Naive thymus-derived CD8-positive, alpha-beta T cell (primary cell): ENCODE data around the gene DIP2A. TPM values are rescaled to one million over a fixed set of nuclear protein-coding genes. Genes with fewer than 3 reads are reported as not detected.
"Not testable (repeated sequence)": the region's sequence is repeated elsewhere in the genome, so short reads cannot be mapped to it uniquely, and the experiment has no call there.

Experiments used
- ATAC-seq, 2 donors: fragments of 150-1000 bp; cut with Tn5 transposase in 1 of 2; sonication (Bioruptor Pico), chemical (Tn5 transposase) in 1 of 2; 1 replicate in 1 of 2; 2 replicates in 1 of 2; pipeline ENCODE4 v1.10.0; 2021; ENCODE audit warnings: mild to moderate bottlenecking in 2 of 2, moderate library complexity in 2 of 2
- POLR2A ChIA-PET: fragments of 350-600 bp; sonication (Branson Sonifier 250); formaldehyde crosslinking; loops from one replicate; lab custom pipeline; 2021; ENCODE audit warnings: antibody characterized with exemption; lab: Charles Lee
- DNase-seq, 10 donors: peaks; one replicate each; pipeline versions ENCODE4 v3.0.0 to v3.0.0-alpha.2; 2020 to 2022
- H3K27ac Mint-ChIP-seq, 10 donors: one replicate each; pipeline ENCODE4 v1.8.0; 2020 to 2022; ENCODE audit warnings: mild to moderate bottlenecking in 10 of 10, mixed read lengths in 10 of 10, moderate library complexity in 4 of 10, inconsistent platforms in 1 of 10
- H3K27me3 Mint-ChIP-seq, 5 donors: one replicate each; pipeline ENCODE4 v1.8.0; 2021 to 2022; ENCODE audit warnings: mixed read lengths in 5 of 5
- H3K36me3 Mint-ChIP-seq, 3 donors: one replicate each; pipeline ENCODE4 v1.8.0; 2020 to 2022; ENCODE audit warnings: mixed read lengths in 3 of 3, mild to moderate bottlenecking in 2 of 3, inconsistent platforms in 1 of 3
- H3K4me1 Mint-ChIP-seq, 4 donors: one replicate each; pipeline ENCODE4 v1.8.0; 2021 to 2022; ENCODE audit warnings: mixed read lengths in 4 of 4
- H3K4me3 Mint-ChIP-seq, 10 donors: one replicate each; pipeline ENCODE4 v1.8.0; 2020 to 2022; ENCODE audit warnings: mild to moderate bottlenecking in 10 of 10, mixed read lengths in 10 of 10, moderate library complexity in 6 of 10, inconsistent platforms in 1 of 10
- H3K9me3 Mint-ChIP-seq, 9 donors: one replicate each; pipeline ENCODE4 v1.8.0; 2020 to 2022; ENCODE audit warnings: mixed read lengths in 9 of 9, mild to moderate bottlenecking in 3 of 9, inconsistent platforms in 1 of 9, moderate library complexity in 1 of 9
- polyA plus RNA-seq, 3 donors: library from polyadenylated mRNA; unstranded; fragments of 300-500 nt; fragmentation: Illumina TruSeq; gene quantifications; one replicate each; pipeline ENCODE4 v1.2.3, GENCODE V29; 2021
- total RNA-seq, 8 experiments: library from RNA in 2 of 8; stranded (reverse) in 2 of 8; gene quantifications; one replicate each; pipeline ENCODE4 v1.2.3 and lab custom pipeline; 2021 to 2026

The DIP2A gene
- total and polyA plus RNA-seq, 5 experiments from 2014 or later: 26.8 to 163 (median 33.6) TPM

DNA sequence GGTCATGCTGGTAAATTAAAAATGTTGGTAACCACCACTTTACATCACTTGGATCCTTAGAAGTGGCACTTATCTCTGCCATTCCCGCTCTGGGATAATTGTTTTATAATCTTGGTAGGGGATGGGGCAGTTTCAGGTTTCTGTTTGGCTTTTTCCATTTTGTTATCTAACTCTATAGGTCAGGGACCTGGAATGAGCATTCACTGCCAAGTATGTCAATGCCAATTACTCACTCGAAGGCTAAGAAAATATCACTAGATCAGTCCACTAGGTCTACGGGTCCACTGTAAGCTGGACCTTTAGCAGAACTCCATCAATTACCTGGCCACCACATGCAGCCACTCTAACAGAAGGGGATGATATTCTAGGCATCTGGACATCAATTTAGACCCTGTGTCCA lies 4.5 kb upstream of the DIP2A start:
- POLR2A ChIA-PET: no interaction called here
- H3K9me3 Mint-ChIP-seq: peaks cover 0 to 1% (median 0%) of the 10 kb centered on the region in 9 donors
- DNase-seq (no peak), ATAC-seq (no peak)
- no peak overlapping the region for H3K27ac Mint-ChIP-seq
- H3K4me1 Mint-ChIP-seq: peaks cover 13 to 69% (median 37%) of the 10 kb centered on the region in 4 donors
- no peak overlapping the region for H3K4me3 Mint-ChIP-seq
- H3K27me3 Mint-ChIP-seq: no peaks in the 10 kb centered on the region
- H3K36me3 Mint-ChIP-seq: peaks cover 0 to 19% (median 3%) of the 10 kb centered on the region in 3 donors

GRCh38 chr21:46454634-46455390 lies 3.9 kb upstream of the DIP2A start:
- Mint-ChIP-seq H3K9me3 (no peaks in the 10 kb centered on the region), H3K36me3 (peaks cover 0 to 19% (median 3%) of the 10 kb centered on the region in 3 donors), H3K27me3 (no peaks in the 10 kb centered on the region), H3K4me3 (no peak overlapping the region), H3K27ac (peak overlapping the region in 2 of 10 donors; percentile 20), H3K4me1 (peaks cover 13 to 68% (median 38%) of the 10 kb centered on the region in 4 donors)
- DNase-seq (no peak), ATAC-seq (no peak)
- POLR2A ChIA-PET: interaction anchor here (1.2 kb wide), 1 partner anchor 29 kb away, joined by 3 read pairs; no protein-coding TSS in a partner anchor

- H3K9me3 Mint-ChIP-seq: no peaks in the 10 kb centered on the region
- peak overlapping the region in 3 of 10 donors; percentile 89 to 94 (median 91) for H3K4me3 Mint-ChIP-seq
- no peak for ATAC-seq
- peaks cover 14 to 66% (median 41%) of the 10 kb centered on the region in 4 donors for H3K4me1 Mint-ChIP-seq
- DNase-seq: no peak
- H3K27ac Mint-ChIP-seq: peak overlapping the region in 8 of 10 donors; percentile 21 to 94 (median 71)
- H3K27me3 Mint-ChIP-seq: no peaks in the 10 kb centered on the region
- H3K36me3 Mint-ChIP-seq: peaks cover 0 to 19% (median 0%) of the 10 kb centered on the region in 3 donors
- POLR2A ChIA-PET: interaction anchor here (0.6 to 4.5 kb wide), 3 partner anchors 30 to 179 kb away, joined by 3 to 28 read pairs (median 3); partner anchors contain the start of gene PRMT2
These were observed 2.9 kb upstream of the DIP2A start for GRCh38 chr21:46455575-46456385.

- Mint-ChIP-seq H3K4me1 (peaks cover 18 to 68% (median 49%) of the 10 kb centered on the region in 4 donors), H3K4me3 (peak overlapping the region; percentile 34 to 94 (median 90))
- POLR2A ChIA-PET: interaction anchor here (0.8 to 4.5 kb wide), 4 partner anchors 8 to 178 kb away, joined by 3 to 41 read pairs (median 16); partner anchors contain the start of gene PRMT2
These were observed 1.9 kb upstream of the DIP2A start for GRCh38 chr21:46456750-46457149.

GRCh38 chr21:46457801-46458314 lies 833 bp upstream of the DIP2A start:
- POLR2A ChIA-PET: interaction anchor here (0.7 to 4.5 kb wide), 9 partner anchors 10 to 314 kb away, joined by 3 to 41 read pairs (median 6); partner anchors contain the start of genes C21orf58, PCNT and PRMT2
- peaks cover 0 to 24% (median 0%) of the 10 kb centered on the region in 3 donors for H3K36me3 Mint-ChIP-seq
- no peaks in the 10 kb centered on the region for H3K27me3 Mint-ChIP-seq
- DNase-seq (peak in 3 of 10 donors; percentile 11 to 23 (median 21)), ATAC-seq (peak; percentile 6 to 10)
- H3K9me3 Mint-ChIP-seq: no peaks in the 10 kb centered on the region
- H3K27ac Mint-ChIP-seq: peak overlapping the region; percentile 78 to 96 (median 94)
- peaks cover 23 to 67% (median 55%) of the 10 kb centered on the region in 4 donors for H3K4me1 Mint-ChIP-seq
- peak overlapping the region; percentile 86 to 94 (median 90) for H3K4me3 Mint-ChIP-seq

More at GRCh38 chr21:46456750-46457149, 1.9 kb upstream of the DIP2A start:
- H3K36me3 Mint-ChIP-seq: peaks cover 0 to 19% (median 0%) of the 10 kb centered on the region in 3 donors
- H3K27me3 Mint-ChIP-seq: no peaks in the 10 kb centered on the region
- peak overlapping the region in 9 of 10 donors; percentile 21 to 94 (median 63) for H3K27ac Mint-ChIP-seq
- no peak for DNase-seq
- no peak for ATAC-seq
- H3K9me3 Mint-ChIP-seq: no peaks in the 10 kb centered on the region

DNA sequence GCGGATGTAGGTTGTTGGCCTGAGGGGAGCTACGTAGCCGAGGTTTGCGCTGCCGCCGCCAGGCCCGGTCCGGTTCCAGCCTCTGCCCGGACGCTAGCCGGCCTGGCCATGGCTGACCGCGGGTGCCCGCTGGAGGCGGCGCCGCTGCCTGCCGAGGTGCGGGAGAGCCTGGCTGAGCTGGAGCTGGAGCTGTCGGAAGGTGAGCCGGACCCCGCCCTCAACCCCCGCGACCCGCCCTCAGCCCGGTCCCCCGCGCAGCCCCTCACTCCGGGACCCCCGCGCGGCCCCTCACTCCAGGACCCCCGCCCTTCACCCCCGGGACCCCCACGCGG lies 299 bp downstream of the DIP2A start:
- no peak for DNase-seq
- H3K27ac Mint-ChIP-seq: peak overlapping the region in 5 of 10 donors; percentile 56 to 91 (median 76)
- H3K27me3 Mint-ChIP-seq: no peaks in the 10 kb centered on the region
- POLR2A ChIA-PET: interaction anchor here (0.6 to 4.5 kb wide), 17 partner anchors 13 to 800 kb away, joined by 3 to 41 read pairs (median 5); partner anchors contain the start of genes C21orf58, PCNT and PRMT2
- no peaks in the 10 kb centered on the region for H3K9me3 Mint-ChIP-seq
- H3K4me1 Mint-ChIP-seq: peaks cover 21 to 69% (median 58%) of the 10 kb centered on the region in 4 donors
- ATAC-seq: no peak
- H3K4me3 Mint-ChIP-seq: peak overlapping the region; percentile 53 to 89 (median 80)
- H3K36me3 Mint-ChIP-seq: peaks cover 0 to 32% (median 0%) of the 10 kb centered on the region in 3 donors

DNA sequence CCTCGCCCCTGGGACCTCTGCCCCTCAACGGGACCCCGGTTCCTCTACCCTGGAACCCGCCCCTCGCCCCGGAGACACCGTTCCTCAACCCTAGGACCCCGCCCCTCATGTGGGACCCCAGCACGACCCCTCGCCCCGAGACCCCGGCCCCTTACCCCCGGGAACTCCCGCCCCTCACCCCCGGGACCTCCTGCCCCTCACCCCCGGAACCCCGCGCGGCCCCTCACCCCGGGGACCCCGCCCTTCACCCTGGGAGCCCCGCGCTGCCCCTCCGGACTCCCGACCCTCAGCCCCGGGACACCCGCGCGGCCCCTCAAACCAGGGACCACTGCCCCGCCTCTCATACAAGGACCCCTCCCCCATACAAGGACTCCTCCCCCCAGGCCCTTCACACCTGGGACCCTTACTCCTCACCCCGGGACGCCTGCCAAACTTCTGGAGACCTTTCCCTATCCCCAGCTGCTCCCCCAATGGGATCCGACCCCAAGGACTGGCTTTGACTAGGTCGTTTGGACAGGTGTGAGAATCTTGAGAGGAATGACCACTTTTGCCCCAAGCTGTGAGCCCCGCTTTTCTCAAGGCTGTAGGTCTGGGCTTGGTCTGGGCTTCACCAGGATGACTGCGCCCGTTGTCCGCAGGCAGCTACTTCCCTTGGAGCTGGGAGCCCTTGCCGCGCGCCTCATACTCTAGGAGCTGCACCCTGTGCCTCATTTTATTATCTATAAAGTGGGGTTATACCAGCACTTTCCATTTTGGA lies 843 bp downstream of the DIP2A start:
- DNase-seq (peak in 1 of 10 donors; percentile 64), ATAC-seq (no peak)
- Mint-ChIP-seq H3K36me3 (peaks cover 0 to 37% (median 2%) of the 10 kb centered on the region in 3 donors), H3K27me3 (no peaks in the 10 kb centered on the region), H3K9me3 (no peaks in the 10 kb centered on the region), H3K27ac (peak overlapping the region; percentile 72 to 98 (median 96)), H3K4me3 (peak overlapping the region; percentile 89 to 97 (median 92)), H3K4me1 (peaks cover 21 to 71% (median 60%) of the 10 kb centered on the region in 4 donors)
- POLR2A ChIA-PET: interaction anchor here (0.6 to 4.5 kb wide), 17 partner anchors 12 to 801 kb away, joined by 3 to 41 read pairs (median 5); partner anchors contain the start of genes C21orf58, PCNT and PRMT2

DNA sequence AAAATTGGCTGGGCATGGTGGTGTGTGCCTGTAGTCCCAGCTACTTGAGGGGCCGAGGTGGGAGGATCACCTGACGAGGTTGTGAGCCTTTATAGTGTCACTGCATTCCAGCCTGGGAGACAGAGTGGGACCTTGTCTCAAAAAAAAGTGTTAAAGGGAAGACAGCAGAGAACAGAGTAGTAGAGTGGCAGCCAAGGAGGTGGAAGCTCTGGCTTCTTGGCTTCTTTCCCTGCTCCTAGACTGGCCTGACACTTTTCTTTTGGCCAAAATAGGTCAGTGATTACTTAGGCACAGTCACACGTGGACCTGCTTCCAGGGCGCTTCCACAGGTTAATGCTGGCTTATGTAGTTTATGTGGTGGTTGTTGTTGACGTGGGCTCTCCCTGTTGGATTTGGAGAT lies 3.2 kb downstream of the DIP2A start:
- ATAC-seq: no peak
- POLR2A ChIA-PET: interaction anchor here (1.2 to 1.4 kb wide), 2 partner anchors 90 to 174 kb away, joined by 3 read pairs; partner anchors contain the start of gene PRMT2
- Mint-ChIP-seq H3K4me1 (peaks cover 15 to 62% (median 45%) of the 10 kb centered on the region in 4 donors), H3K9me3 (no peaks in the 10 kb centered on the region), H3K36me3 (peaks cover 0 to 38% (median 7%) of the 10 kb centered on the region in 3 donors), H3K4me3 (peak overlapping the region in 9 of 10 donors; percentile 2 to 68 (median 29)), H3K27me3 (no peaks in the 10 kb centered on the region), H3K27ac (peak overlapping the region; percentile 49 to 84 (median 62))
- DNase-seq: no peak

- H3K9me3 Mint-ChIP-seq, ATAC-seq: not testable (repeated sequence)
- peaks cover 10 to 73% (median 45%) of the 10 kb centered on the region in 4 donors for H3K4me1 Mint-ChIP-seq
These were observed 6.5 kb downstream of the DIP2A start for GRCh38 chr21:46465153-46465552.

DNA sequence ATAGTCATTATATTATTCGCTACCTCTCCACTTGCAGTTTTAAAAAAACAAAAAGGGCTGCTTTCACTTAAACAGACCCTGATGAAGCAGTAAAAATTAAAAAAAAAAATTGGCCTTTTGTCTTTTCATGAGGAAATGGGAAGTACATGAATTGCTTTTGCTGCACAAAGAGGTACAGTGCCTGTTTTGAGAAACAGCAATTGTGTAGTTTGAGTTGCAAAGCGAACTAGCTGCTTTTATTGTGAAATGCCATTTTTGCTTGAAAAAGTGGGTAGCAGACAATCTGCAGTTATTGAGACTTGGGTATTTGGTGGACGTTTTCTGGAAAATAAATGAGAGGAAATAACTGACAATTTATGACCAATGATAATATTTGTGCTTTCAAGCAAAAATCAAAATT lies 7.0 kb downstream of the DIP2A start:
- Mint-ChIP-seq H3K4me1 (peaks cover 9 to 73% (median 43%) of the 10 kb centered on the region in 4 donors), H3K9me3 (no peaks in the 10 kb centered on the region), H3K27ac (peak overlapping the region in 4 of 10 donors; percentile 25 to 62 (median 30))

More at GRCh38 chr21:46465153-46465552, 6.5 kb downstream of the DIP2A start:
- H3K27me3 Mint-ChIP-seq, H3K4me3 Mint-ChIP-seq, DNase-seq: not testable (repeated sequence)
- Mint-ChIP-seq H3K36me3 (peaks cover 0 to 49% (median 10%) of the 10 kb centered on the region in 3 donors), H3K27ac (peak overlapping the region in 2 of 10 donors; percentile 41 to 51)
- POLR2A ChIA-PET: interaction anchor here (0.6 kb wide), 1 partner anchor 62 kb away, joined by 5 read pairs; no protein-coding TSS in a partner anchor

More for the DNA sequence above, 7.0 kb downstream of the DIP2A start:
- DNase-seq (no peak), ATAC-seq (no peak)
- POLR2A ChIA-PET: interaction anchor here (0.6 kb wide), 1 partner anchor 61 kb away, joined by 5 read pairs; no protein-coding TSS in a partner anchor
- no peaks in the 10 kb centered on the region for H3K27me3 Mint-ChIP-seq
- H3K36me3 Mint-ChIP-seq: peaks cover 0 to 49% (median 10%) of the 10 kb centered on the region in 3 donors
- no peak overlapping the region for H3K4me3 Mint-ChIP-seq
